Ammon's horn (tissue), 1 donor: ENCODE results near the gene PNPLA3.
"Not testable (repeated sequence)": the region's sequence is repeated elsewhere in the genome, so short reads cannot be mapped to it uniquely, and the experiment has no call there.

ENCODE experiments used
- DNase-seq: peaks from one replicate; pipeline ENCODE4 v3.0.0-alpha.2; 2016; ENCODE audit warnings: low spot score

PNPLA3 gene

DNA sequence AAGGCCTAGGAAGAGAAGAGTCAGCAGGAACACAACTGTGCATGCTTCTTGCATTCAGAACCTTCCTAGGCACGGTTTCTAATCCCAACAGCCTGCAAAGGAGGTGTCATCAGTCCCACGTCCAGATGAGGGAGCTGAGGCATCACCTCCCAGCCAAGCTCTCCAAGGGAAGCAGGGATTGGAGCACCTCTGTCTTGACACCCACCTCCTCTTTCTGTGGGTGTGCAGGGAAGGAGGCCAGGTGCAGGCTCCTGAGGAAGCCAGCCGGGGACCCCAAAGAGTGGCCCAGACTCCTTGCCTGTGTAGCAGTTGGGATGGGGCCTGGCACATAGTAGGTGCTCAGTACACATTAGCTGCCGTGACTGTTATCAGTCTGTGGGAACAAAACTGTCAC is 33.7 kb upstream of the PNPLA3 start:
- no peak for DNase-seq

DNA sequence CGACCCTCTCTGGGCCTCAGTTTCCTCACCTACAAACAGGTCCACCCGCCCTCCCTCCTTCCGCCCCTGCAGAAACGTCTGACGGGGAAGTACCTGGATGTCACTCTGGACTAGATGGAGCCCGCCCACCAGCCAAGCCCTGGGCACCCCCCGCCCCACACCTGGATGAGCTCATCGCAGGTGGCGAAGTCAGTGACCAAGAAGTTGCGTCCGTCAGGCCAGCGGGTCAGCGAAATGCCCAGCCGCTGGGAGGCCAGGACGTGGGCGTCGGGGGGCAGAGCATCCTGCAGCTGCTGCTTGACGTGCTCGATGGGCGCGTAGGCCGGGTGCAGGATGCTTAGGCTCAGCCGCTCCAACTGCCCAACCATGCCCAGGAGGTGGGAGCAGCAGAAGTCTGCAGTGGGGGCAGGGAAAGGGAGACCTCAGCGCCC is 32.7 kb upstream of the PNPLA3 start:
- DNase-seq: no peak

DNA sequence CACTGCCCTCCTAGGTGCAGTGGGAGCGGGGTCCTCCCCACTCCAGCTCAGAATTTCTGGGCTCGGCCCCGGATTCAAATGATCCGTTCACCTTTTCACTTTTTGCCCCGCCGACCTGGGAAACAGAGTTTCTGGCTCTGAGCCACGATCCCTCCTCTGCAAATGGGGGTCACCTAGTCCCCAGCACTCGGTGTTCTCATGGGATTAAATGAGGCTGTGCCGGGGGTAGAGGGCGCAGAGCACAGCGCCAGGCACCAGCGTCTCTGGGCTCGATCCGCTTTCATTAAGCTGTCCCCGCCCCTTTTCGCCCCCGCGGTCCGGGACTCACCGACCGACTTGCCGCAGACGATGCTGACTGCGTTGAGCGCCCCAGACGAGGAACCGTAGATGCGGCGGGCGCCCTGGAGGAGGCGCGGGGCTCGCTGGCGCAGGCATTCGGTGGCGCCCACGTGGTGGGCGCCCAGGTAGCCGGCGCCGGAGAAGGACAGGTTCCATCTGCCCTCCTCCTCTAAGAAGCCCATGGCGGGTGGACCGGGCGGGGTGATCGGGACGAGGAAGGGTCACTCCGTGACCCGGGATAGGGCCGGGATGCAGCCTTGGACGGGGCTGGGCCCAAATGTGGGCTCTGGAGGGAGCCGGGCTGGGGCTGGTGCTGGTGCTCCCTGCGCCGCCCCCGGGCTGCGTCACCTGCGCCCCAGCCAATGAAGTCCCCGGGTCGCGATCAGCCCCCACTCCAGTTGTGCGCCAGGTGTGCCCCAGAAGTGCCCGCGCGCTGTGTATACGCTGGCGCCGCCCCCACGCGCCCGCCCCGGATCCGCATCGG is 32.0 kb upstream of the PNPLA3 start, which contains the start of gene PNPLA5:
TSS of gene PNPLA5 (minus strand) at position 654 of the 823 bp plus-strand sequence. CDS start at position 521, 133 bp downstream.
- DNase-seq: no peak

DNA sequence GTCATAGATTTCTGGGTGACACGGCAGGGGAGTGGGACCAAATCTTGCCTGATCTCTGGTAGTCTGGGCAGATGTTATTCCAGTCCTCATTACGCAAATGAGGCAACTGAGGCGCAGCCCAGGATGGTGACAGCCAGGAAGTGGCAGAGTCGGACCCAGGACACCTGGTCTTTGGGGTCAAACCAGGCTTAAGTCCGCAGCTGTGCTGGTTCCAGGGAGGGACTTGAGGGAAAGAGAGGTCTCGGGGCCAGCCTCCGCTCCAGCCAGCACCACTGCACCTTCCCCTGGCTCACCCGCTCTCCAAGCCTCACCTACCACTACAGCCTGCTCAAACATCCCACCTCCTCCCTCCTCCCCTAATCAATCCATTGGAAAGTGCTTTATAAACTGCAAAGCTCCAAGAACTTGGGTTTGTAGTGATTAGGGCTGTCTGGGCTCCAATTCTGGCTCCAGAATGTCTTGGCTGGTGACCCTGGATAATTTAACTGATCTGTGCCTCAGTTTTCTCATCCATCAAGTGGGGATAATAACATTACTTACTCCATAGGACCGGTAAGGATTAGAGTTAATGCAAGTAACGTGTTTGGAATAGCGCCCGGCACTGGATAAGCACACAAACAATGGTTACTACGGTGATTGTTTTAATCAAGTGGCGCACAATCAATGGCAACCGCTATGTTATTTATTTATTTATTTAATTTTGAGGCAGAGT is 31.3 kb upstream of the PNPLA3 start:
- no peak for DNase-seq

DNA sequence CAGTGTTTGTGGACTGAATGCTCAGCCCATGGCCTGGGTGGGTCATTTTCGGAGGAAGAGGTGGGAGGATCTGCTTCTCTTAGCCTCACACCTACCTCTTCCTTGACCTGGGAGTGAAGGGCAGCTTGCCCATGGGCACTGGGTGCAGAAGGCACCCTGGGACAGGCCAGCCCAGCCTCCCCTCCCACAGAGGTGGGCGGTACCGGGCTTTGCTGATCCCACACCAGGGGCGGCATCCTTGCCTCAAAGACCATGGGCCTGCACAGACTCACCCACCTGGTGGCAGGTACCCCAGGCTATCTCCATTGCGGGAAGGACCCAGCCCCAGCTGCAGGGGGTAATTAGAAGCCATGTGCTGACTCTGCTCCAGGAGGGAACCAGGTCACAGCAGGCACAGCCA is 30.3 kb upstream of the PNPLA3 start:
- DNase-seq: no peak

DNA sequence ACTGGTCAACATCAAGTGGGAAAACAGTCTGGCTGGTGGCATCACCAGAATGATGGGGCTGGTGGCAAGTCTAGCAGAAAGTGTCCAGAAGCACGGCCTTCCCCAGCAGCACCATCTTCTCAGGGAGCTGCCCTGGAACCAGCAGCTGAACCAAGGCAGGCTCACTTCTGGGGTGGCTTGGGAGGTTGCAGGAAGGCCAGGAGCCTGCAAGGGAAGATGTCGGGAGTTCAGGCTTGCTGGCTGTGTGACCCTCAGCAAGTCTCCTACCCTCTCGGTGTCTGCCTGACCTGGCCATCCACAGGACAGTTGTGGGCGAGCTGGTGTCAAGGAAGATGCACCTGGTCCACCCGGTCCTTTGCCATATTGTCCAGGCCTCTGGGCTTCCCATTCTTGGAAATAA is 29.5 kb upstream of the PNPLA3 start:
- DNase-seq: no peak

DNA sequence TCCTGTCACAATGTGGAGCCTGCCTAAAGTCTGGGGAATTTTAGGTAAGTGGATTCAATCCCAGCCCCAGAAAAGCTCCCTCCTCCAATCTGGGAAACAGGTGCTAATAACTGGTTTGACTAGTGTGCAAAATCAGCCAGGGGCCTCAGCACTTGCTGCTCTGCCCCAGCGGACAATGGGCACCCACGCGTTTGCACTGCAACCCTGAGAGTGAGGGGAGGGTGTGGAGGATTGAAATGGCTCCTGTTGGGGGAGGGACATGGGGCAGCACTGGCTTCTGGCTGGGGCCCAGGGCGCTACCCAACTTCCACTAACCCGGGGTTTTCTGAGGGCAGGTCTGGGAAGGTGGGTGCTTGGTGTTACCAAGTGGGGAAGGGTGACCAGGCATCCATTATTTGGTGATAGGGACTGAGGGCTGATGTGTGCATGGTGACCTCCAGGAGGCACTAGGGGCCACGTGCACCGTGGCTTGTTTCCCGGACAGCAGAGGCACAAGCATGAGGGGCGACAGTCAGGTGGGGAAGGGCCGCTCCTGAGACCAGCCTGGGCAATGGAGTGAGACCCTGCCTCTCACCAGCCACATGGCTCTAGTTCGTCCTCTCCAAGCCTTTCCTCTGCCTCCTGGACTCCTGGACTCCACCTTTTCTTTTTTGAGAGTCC is 27.5 kb upstream of the PNPLA3 start:
- no peak for DNase-seq

DNA sequence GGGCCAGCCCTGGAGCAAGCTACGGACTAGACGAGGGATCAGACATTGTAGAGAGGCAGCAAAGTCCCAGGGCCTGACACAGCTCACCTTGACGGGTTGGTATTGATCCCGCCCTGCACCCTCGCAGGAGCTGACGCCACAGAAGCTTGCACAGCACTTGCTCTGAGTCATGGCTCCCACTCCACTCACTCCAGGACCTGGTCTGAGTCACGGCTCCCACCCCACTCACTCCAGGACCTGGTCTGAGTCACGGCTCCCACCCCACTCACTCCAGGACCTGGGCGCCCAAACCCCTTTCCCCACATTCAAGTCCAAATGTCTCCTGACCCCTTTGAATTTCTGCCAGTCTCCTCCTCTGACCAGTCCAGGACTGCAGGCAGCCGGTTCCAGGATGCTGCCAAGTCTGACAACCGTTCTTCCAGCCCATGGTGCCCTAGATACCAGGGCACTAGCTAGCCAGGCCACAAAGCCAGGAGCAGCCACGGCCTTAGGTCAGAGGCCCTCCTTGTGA is 25.8 kb upstream of the PNPLA3 start:
- no peak for DNase-seq

DNA sequence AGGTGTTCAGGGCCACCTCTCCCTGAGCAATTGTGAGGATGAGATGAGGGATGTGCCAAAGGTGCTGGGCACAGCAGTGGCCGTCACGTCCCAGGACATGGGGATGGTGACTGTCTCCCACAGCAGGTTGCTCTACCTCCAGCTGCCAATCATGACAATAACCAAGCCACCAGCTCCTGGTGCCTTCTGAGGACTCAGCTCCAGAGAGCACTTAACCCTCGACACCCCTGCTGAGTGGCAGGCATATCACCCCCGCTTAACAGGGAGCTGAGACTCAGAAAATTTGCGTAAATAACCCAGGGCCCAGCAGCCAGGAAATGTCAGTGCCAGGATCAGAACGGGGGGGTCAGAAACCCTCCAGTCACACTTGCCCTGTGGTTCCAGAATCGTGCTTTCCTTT is 23.4 kb upstream of the PNPLA3 start:
- no peak for DNase-seq

DNA sequence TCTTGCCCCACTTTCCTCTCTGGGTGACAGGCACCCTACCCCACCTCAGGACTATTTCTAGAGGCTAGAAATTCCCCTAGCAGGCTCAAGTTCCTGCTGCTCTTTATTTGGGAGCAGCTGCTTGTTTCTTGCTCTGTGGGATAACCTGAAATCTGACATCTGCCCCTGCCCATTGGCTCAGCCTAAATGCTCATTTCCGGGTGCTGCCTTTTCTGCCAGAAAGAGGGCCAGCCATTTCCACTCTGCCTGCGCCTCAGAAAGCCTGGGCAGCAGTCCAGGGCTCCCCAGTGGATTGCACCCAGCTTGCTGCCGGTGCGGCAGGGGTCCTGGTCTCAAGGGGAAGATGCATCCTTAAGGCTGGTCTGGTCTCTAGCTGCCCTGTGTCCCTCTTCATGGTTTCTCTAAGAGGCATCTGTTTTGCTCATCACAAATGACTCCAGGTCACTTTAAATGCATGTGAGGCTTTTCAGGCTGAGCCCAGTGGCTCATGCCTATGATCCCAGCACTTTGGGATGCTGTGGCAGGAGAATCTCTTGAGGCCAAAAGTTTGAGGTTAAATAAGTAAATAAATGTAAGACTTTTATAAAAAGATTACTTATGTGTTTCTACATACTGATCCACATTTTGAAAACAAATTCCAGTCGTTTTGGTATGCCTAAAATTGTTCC is 21.5 kb upstream of the PNPLA3 start:
- DNase-seq: no peak

DNA sequence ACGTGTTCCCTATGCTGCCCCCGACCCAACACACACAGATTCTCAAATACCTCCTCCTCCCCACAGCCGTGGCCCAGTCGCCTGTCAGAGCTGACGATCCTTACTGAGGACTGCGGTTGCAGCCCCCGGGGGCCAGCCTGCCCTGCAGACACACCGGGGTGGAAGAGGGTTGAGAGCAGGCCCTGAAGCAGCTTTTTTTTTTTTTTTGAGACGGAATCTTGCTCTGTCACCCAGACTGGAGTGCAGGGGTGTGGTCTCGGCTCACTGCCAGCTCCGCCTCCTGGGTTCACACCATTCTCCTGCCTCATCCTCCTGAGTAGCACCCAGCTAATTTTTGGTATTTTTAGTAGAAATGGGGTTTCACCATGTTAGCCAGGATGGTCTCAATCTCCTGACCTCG is 20.6 kb upstream of the PNPLA3 start:
- not testable (repeated sequence) for DNase-seq

DNA sequence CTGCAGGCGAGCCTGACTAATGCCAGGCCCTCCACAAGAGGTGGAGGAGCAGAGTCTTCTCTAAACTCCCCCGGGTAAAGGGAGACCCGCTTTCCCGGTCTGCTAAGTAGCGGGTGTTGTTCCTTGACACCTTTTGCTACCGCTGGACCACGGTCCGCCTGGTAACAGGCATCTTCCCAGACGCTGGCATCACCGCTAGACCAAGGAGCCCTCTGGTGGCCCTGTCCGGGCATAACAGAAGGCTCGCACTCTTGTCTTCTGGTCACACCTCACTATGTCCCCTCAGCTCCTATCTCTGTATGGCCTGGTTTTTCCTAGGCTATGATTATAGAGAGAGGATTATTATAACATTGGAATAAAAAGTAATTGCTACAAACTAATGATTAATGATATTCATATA is 19.2 kb upstream of the PNPLA3 start:
- not testable (repeated sequence) for DNase-seq

DNA sequence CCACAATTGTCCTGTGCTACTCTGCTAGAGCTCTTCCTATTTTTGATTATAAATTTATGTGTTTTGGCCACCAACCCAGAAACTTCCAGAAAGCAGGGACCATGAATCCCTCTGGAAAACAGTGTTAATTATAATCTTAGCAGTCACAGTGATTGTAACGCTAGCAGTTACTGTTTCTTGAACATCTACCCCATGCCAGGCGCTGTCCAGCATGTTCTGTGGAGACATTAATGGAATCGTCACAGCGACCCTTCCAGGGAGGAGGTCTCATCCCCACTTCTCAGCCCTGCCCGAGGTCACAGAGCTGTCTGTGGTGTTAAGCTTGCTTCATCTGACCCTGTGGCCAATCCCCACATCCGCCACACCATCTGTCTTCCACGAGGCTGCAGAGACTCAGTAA is 17.9 kb upstream of the PNPLA3 start:
- DNase-seq: no peak

DNA sequence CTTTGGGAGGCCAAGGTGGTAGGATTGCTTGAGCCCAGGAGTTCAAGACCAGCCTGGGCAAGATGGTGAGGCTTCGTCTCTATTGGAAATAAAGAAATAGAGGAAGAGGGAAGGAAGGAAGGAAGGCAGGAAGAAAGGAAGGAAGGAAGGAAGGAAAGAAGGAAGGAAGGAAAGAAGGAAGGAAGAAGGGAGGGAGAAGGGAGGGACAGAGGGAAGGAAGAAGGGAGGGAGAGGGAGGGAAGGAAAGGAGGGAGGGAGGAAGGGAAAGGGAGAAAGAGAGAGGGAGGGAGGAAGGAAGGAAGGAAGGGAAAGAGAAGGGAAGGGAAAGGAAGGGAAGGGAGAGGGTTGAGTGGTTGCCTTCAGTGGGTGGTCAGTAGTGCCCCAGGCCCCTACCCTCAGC is 13.9 kb upstream of the PNPLA3 start:
- no peak for DNase-seq

DNA sequence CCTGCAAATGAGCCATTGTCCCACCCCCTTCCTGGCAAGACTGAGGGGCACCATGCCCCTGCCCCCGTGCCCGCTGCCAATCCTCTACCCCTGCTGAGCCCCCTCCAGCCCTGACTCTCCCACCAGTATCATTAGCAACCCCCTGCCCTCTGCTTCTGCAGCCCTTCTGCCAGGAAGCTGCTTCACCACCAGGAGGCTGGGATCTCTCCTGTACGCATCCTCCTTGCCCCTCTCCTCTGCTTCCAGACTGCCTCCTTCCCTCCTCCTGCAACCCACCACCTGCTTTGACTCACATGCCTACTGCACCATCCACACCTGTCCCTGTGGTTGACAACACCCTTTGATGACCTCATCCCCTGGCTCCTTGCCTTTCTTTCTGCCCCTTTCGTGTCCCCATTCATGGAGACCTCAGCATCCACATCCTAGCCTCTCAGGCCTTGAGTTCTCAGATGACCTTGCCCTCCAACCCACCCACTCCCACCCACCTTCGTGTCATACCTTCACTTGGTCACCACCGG is 13.4 kb upstream of the PNPLA3 start:
- DNase-seq: no peak

DNA sequence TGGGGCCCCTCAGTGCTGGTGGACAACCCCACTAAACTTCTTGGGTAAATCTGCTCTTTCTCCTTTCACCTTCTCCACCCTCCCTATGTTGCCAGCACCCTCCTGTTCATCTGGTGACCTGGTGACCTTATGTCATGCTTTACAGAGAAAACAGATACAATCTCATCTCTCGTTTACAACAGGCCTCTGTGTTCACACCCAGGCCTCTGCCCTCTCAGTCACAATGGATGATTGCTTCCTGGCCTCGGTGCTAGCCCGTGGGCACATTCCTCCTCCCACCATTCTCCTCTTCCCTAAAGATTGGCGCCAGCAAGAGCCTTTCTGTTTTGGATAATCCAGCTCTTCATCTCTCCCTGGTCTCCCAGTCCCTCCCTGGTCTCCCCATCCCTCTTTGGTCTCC is 12.3 kb upstream of the PNPLA3 start:
- no peak for DNase-seq

DNA sequence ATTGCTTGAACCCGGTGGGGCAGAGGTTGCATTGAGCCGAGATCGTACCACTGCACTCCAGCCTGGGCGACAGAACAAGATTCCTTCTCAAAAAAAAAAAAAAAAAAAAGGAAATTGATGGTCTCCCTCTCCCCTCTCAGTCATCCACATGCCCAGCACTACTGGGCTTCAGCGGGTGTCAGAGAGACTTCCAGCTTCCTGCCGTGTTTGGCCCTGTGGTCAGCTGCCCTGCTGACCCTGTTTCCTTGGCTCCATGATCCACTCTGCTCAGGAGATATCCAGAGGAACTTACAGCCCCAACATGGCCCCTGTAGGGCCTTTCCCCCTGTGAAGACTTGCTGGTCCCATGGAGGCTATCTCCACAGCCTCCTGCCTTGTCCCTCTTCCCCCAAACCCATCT is 6.1 kb upstream of the PNPLA3 start:
- DNase-seq: no peak

DNA sequence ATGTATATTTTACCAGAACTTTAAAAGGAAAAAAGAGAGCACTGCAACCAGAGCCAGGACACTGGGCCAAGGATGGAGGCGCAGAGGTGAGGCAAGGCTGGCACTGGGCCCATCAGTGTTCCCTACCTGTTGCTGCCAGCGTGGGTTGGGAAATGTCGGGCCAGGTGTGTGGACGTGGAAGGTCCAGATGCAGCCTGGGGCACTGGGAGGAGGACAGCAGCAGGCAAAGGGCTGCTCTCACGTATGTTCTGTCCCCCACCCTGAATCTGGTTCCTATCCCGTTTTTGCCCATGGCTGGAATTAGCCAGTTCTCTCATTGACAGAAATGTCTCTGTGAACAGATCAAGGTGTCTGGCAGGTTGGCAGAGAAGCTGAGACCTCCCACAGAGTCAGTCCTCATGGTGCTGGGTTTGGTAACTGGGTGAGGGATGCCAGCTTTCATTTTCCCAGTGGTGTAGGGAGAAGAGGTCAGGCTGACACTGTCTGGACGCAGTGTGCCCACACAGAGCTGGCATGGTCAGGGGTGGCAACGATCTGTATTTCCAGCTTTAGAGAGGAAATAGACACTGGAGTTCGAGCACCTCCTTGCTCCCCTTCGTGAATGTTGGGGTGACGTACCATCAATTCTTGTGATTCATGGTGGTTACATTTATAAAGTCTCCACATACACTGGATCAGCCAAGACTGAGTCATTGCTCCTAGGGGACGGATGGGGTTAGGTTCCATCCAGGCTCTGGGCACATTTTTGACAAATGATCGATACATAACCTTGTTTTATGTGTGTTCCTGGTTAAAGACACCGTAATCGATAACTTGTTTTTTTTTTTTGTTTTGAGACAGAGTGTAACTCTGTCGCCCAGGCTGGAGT is 4.3 kb upstream of the PNPLA3 start:
- no peak for DNase-seq

DNA sequence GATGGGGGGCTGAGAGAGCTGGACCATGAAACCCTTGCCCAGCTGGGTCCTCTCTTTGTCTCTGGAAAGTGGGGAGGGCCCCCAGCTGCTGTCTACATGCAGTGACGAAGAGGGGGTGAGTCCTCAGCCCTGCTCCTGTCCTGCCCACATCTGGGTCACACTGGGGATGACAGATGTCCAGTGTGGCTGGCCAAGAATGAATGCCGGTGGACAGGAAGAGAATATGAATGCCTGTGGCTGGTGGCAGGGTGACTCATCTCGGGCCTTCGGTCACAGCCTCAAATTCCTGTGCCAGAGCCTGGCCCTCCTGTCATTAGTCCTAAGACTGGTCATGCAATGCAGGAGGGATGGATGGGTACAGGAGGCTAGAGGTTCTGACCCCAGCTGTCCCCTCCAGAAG is 2.2 kb upstream of the PNPLA3 start:
- peak; percentile 68 for DNase-seq

DNA sequence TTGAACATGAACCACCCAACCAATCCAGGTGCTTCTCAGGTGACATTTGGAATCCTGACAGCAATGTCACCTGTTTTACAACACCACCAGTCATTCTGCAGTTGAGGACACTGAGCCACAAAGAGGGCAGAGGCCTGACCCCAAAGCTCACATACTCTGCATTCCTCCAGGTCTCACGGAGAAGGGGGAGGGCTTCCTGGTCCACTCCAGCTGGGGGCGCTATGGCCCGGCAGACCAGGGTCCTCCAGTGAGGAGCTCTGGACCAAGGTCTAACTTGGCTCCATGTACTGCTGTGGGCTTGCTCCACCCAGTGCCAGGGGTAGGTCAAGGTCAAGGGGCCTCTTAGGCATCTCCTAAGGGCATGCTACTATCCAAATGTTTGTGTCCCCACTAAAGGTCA is 1.5 kb upstream of the PNPLA3 start:
- no peak for DNase-seq

DNA sequence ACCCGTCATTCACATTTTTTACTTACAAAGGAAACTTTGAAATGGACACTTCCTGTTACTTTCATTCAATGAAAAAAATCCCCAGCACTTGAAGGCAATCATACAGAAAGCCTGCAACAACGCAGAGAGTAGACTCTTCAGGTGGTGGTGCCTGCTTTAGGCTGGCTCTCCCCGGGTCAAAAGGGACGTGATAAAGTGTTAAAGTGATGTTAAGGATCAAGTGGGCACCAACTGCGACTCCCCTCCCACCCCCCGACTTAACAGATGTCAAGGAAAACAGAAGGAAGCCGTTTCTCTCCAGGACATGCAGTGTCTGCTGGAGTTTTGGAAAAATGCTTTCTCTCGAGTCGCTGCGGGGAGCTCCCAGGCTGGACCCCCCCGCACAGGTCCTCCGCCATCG is 414 bp upstream of the PNPLA3 start:
- no peak for DNase-seq
